ENCODE results near the gene PCNX2.

DNA sequence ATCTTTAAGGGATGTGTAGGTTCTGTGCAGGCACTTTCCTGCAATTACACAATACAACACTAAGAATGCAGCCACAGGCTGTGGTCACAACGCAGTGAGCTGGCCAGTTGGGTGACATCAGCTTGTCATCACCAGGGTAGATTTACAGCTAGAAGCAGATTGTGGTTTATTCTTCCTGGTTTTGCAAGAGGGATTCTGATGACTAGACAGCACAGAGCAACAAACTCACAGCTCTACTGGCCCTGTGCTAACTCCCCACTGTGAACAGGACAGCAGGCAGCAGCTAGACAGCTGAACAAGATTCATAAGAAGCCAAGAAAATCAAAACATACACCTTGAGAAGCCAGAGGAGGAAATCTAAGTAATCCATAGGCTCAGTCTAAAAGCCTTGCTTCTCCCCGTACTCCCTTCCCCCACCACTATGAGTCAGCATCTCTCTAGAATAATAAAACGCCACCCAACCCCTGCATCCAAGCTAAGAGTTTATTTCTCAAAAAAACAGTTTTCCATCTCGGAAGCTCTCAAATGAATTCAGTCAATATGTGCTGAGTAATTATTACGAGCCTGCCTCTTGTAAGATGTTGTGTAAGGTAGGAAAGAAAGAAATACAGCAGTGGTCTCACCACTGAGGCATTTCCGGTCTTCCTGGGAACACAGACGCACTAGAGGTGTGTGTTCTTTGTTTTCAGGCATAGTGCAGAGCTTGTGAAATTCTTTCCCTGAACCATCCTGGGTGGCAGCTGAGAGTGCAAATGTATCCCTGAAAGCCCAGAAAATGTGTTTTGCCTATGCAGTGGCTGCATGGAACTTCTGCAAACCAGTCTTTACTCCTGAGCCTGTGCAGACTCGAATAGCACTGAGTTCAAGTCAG lies 182.3 kb downstream of the PCNX2 start:
- TF ChIP-seq ZNF274 (IDR thresholded peaks at IDR 0.05; ENCODE audit: low read depth, low read length) (no peak), YY1 (IDR thresholded peaks at IDR 0.05; ENCODE audit: insufficient read depth, insufficient read length) (no peak), SUZ12 (IDR thresholded peaks at IDR 0.05; ENCODE audit: extremely low read depth, insufficient read depth, insufficient read length) (no peak)
